GM12865 (cell line): ENCODE data around the gene PKM.

ENCODE experiments used
- DNase-seq: peaks from one replicate; pipeline ENCODE4 v3.0.0; 2010; ENCODE audit warnings: low read depth
- H3K4me3 ChIP-seq: 2 replicates; pipeline ENCODE4 v1.5.1; 2011; ENCODE audit warnings: mild to moderate bottlenecking, low read depth, low read length, control low read depth
- TF ChIP-seq, protein P1 (sequence below): IDR thresholded peaks from 2 replicates; pipeline ENCODE4 v1.5.1; 2011; ENCODE audit warnings: low read length, control low read depth, low read depth, inconsistent platforms; ENCODE audit not compliant: insufficient read depth; ENCODE audit errors: missing control alignments

The PKM gene

DNA sequence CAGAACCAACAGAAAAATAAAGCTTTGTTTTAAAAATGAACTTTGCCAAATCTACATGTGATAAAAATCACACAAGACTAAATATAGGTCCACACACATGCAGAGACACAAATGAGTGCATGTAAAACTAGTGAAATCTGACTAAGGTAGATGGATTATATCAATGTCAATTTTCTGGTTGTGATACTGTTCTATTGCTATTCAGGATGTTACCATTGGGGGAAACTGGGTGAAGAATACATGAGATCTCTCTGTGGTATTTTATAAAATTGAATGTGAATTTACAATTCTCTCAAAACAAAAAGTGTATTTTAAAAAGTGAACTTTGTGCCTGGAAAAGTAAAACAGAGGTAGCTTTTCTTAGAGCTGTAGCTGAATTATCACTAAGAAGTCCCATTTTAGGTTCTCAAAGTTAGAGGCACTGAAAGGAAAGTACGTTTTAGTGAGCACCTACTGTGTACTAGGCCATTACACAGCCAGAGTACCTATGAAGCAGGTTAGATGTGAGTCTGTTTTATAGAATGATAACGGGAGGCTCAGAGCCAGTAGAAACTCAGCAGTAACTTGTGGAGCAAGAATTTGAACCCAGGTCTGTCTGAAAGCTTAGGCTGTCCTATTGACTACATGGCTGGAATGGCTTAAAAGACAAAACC is 41.6 kb downstream of the PKM start:
- TF ChIP-seq, protein P1, sequence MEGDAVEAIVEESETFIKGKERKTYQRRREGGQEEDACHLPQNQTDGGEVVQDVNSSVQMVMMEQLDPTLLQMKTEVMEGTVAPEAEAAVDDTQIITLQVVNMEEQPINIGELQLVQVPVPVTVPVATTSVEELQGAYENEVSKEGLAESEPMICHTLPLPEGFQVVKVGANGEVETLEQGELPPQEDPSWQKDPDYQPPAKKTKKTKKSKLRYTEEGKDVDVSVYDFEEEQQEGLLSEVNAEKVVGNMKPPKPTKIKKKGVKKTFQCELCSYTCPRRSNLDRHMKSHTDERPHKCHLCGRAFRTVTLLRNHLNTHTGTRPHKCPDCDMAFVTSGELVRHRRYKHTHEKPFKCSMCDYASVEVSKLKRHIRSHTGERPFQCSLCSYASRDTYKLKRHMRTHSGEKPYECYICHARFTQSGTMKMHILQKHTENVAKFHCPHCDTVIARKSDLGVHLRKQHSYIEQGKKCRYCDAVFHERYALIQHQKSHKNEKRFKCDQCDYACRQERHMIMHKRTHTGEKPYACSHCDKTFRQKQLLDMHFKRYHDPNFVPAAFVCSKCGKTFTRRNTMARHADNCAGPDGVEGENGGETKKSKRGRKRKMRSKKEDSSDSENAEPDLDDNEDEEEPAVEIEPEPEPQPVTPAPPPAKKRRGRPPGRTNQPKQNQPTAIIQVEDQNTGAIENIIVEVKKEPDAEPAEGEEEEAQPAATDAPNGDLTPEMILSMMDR = no peak
- no peak for DNase-seq
- H3K4me3 ChIP-seq = no peak overlapping the region

DNA sequence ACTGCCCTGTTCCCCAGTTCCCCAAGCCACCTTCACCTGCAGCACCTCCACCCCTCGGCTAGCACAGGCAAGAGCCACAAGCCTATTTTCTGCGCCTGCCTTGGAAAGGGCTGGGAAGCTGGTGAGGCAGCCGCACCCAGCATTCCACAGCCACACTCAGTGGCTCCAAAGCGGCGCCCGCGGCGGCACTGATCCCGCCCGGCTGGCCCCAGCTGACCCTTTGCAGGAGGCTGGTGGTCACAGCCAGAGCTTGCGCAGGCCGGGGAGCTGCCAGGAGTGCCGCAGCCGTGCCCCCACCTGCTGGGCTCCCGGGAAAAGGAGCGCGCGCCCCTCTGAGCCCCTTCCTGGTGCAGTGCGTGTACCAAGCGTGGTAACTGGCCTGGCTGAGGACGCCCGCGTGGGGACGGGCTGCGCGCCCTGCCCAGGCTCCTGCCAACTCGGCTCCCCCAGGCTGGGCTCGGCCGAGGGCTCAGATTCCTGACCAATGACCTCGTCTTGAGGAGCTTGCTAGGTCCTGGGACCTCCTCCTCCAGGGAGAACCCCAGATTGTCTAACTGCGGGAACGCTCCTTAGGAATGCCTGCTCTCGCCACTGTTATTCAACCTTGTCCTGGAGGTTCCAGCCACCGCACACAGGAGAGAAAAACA is 46.7 kb downstream of the PKM start:
- H3K4me3 ChIP-seq = no peak overlapping the region
- TF ChIP-seq, protein P1 = no peak

DNA sequence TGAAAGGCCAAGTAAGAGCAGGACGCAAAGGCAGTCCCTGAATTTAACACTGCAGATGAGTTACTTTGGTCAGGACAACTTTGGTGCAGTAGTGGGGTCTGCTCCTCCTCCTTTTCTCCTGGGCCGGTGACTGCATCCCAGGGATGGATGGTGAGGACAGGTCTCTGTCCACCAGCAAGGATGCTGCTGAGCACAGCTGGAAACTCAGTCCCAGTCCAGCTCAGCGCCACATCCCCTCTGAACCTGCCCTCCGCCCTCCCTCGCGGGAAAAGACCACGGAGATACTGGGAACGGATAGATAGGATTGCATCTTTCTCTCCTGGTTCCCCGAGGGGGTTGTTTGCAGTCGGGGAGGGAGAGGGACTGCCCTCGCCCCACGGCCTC is 47.2 kb downstream of the PKM start:
- TF ChIP-seq, protein P1 = no peak
- H3K4me3 ChIP-seq = no peak overlapping the region
- no peak for DNase-seq

More for the DNA sequence above, 46.7 kb downstream of the PKM start:
- DNase-seq = no peak

DNA sequence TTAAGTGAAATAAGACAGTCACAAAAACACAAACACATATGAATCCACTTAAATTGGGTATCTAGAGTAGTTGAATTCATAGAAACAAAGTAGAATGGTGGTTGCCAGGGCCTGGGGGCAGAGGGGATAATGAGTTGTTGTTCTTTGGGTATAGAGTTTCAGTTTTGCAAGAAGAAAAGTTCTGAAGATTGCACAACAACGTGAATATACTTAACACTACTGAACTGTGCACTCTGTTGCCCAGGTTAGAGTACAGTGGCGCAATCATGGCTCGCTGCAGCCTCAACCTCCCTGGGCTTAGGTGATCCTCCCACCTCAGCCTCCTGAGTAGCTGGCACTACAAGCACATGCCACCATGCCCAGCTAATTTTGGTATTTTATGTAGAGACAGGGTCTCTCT is 48.3 kb downstream of the PKM start:
- TF ChIP-seq, protein P1 = no peak
- DNase-seq = no peak
- H3K4me3 ChIP-seq = no peak overlapping the region

DNA sequence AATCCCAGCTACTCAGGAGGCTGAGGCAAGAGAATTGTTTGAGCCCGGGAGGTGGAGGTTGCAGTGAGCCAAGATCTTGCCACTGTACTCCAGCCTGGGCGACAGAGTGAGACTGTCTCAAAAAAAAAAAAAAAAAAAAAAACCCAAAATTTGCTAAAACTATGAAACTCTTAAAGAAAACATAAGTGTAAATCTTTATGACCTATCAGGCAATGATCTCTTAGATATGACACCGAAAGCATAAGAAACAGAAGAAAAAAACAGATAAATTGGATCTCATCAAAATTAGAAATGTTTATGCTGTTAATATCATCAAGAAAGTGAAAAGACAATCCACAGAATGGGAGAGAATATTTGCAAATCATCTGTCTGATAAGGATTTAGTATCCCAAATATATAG is 48.7 kb downstream of the PKM start:
- no peak overlapping the region for H3K4me3 ChIP-seq
- no peak for DNase-seq
- TF ChIP-seq, protein P1 = no peak

DNA sequence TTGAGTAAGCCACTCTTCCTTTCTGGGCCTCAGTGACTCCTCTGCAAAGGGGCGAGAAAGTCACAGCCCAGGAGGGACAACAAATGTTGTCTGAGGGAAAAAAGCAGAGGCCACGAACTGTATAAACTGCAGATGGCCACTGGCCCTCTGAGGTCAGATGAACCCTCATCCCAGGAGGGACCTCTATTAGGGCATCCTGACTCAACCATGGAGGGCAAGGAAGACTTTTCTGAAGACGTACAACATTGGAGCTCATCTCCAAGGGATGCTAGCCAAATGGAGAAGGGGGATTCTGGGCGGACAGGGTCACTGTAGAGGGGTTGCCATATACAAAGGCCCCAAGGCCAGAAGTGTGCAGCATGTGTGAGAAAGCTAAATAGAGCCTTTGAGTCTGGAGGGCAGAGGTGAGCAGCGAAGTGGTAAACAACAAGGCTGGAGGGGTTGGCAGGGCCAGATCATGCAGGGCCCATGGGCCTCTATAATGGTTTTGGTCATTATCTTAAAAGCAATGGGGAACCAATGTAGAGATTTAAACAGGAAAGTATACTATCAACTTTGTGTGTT is 50.1 kb downstream of the PKM start:
- no peak for DNase-seq
- H3K4me3 ChIP-seq = no peak overlapping the region

More for the DNA sequence above, 50.1 kb downstream of the PKM start:
- TF ChIP-seq, protein P1 = no peak
